Hematopoietic multipotent progenitor cell treated with erythropoietin and hydrocortisone succinate and interleukin-3 and kit ligand, for 15 days (in vitro differentiated cells): ENCODE measurements around the gene ADAMTS14.

Experiments
- DNase-seq: peaks from one replicate; pipeline ENCODE4 v3.0.0-alpha.2; 2015; ENCODE audit warnings: low spot score

Gene ADAMTS14

GRCh38 chr10:70729763-70730357 is 57.6 kb downstream of the ADAMTS14 start:
- no peak for DNase-seq

- DNase-seq, result no peak
Measured at GRCh38 chr10:70730955-70731354, 58.6 kb downstream of the ADAMTS14 start.

- DNase-seq, result no peak
Measured at GRCh38 chr10:70732569-70732968, 60.3 kb downstream of the ADAMTS14 start.

GRCh38 chr10:70733051-70733450 is 60.7 kb downstream of the ADAMTS14 start:
- no peak for DNase-seq

GRCh38 chr10:70735161-70735560 is 62.9 kb downstream of the ADAMTS14 start:
- DNase-seq, result no peak

- DNase-seq, result no peak
Measured at GRCh38 chr10:70736525-70736924, 64.2 kb downstream of the ADAMTS14 start.

- DNase-seq, result no peak
Measured at GRCh38 chr10:70737250-70737649, 64.9 kb downstream of the ADAMTS14 start.

- DNase-seq, result no peak
Measured at GRCh38 chr10:70738006-70738760, 65.9 kb downstream of the ADAMTS14 start.

GRCh38 chr10:70738761-70739121 is 66.4 kb downstream of the ADAMTS14 start:
- no peak for DNase-seq

GRCh38 chr10:70740406-70741288 is 68.3 kb downstream of the ADAMTS14 start:
- DNase-seq, result no peak

GRCh38 chr10:70742537-70743429 is 70.5 kb downstream of the ADAMTS14 start:
- DNase-seq, result no peak

- no peak for DNase-seq
Measured at GRCh38 chr10:70743430-70743788, 71.1 kb downstream of the ADAMTS14 start.

- no peak for DNase-seq
Measured at GRCh38 chr10:70743879-70744278, 71.6 kb downstream of the ADAMTS14 start.

GRCh38 chr10:70744617-70745143 is 72.4 kb downstream of the ADAMTS14 start:
- no peak for DNase-seq

- no peak for DNase-seq
Measured at GRCh38 chr10:70745555-70745954, 73.2 kb downstream of the ADAMTS14 start.

GRCh38 chr10:70747192-70747965 is 75.1 kb downstream of the ADAMTS14 start:
- no peak for DNase-seq

GRCh38 chr10:70748305-70748704 is 76.0 kb downstream of the ADAMTS14 start:
- no peak for DNase-seq

GRCh38 chr10:70748801-70749573 is 76.7 kb downstream of the ADAMTS14 start:
- no peak for DNase-seq

GRCh38 chr10:70749756-70750155 is 77.5 kb downstream of the ADAMTS14 start:
- DNase-seq, result no peak

GRCh38 chr10:70750156-70750703 is 77.9 kb downstream of the ADAMTS14 start:
- no peak for DNase-seq
